HUDEP-2 (cell line): ENCODE measurements around the gene HBE1.

Experiments
- DNase-seq, 76 experiments: peaks; one replicate each; lab custom pipeline; 2025; ENCODE audit not compliant: unreplicated experiment in 76 of 76; lab: John Stamatoyannopoulos, UW

The HBE1 gene

DNA sequence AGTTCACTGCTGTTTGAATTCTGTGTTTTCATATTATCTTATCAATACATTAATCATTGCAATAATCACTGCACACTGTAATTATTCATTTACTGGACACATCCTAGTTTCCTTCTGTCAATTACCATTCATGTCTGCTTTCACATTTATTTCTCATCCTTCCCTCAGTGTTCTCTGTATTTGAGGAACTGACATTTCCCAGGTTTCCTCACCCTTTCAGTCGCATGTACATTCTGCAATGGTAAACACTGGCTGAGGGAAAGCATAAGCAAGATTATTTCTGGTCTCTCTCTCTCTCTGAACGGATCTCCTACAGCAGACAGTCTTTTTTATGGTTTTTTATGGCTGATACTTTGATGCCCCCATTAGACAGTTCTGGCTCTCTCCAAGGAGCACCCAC is 31.3 kb downstream of the HBE1 start:
- no peak for DNase-seq

DNA sequence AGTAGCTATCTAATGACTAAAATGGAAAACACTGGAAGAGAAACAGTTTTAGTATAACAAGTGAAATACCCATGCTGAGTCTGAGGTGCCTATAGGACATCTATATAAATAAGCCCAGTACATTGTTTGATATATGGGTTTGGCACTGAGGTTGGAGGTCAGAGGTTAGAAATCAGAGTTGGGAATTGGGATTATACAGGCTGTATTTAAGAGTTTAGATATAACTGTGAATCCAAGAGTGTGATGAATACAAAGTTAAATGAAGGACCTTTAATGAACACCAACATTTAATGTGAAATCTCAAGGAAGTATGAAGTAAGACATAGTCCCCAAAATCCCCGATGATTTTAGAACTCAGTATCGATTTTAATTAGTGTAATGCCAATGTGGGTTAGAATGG is 32.3 kb downstream of the HBE1 start:
- DNase-seq = no peak

DNA sequence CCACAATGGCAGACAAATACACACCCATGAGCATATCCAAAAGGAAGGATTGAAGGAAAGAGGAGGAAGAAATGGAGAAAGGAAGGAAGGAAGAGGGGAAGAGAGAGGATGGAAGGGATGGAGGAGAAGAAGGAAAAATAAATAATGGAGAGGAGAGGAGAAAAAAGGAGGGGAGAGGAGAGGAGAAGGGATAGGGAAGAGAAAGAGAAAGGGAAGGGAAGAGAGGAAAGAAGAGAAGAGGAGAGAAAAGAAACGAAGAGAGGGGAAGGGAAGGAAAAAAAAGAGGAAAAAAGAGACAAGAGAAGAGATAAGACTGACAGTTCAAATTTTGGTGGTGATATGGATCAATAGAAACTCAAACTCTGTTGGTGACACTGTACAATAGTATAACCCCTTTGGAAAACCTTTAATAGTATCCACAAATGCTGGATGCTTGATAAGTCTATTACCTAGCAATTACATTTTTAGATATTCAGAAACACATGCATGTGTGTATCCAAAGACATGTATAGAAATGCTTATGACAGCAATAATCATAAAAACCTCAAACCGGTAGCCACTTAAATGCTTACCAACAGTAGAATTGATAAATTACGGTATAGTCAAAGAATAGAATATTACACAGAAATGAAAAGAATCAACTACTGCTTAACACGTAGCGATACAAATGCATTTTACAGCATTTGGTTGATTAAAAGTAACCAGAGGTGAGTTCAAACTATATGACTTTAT is 34.2 kb downstream of the HBE1 start:
- no peak for DNase-seq

DNA sequence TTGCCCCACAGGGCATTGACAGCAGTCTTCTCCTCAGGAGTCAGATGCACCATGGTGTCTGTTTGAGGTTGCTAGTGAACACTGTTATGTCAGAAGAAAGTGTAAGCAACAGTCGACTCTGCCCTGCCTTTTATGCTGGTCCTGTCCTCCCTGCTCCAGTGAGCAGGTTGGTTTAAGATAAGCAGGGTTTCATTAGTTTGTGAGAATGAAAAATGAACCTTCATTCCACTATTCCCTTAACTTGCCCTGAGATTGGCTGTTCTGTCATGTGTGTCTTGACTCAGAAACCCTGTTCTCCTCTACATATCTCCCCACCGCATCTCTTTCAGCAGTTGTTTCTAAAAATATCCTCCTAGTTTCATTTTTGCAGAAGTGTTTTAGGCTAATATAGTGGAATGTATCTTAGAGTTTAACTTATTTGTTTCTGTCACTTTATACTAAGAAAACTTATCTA is 35.3 kb downstream of the HBE1 start, which contains the start of gene HBD:
HBD (minus strand) TSS at position 103 of the 454 bp plus-strand sequence; CDS start at position 53, 50 bp downstream.
- peak in 37 of 76 experiments; percentile 2 to 73 (median 39) for DNase-seq

DNA sequence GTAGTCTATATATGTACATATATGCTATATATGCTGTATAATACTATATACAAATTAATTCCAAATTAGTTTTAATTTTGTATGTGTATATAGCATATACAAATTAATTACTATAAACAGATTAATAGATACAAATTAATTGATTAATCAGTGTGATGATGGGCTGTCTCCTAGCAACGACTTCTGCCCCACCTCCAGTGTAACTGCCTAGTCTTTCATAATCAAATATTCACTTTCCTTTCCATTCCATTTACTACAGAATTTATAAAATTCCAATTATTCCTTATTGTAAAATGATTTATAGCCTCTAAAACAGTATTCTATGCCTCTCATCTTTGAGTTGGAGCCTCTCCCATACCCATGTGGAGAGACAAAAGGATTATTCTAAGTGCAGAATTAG is 36.4 kb downstream of the HBE1 start:
- no peak for DNase-seq

DNA sequence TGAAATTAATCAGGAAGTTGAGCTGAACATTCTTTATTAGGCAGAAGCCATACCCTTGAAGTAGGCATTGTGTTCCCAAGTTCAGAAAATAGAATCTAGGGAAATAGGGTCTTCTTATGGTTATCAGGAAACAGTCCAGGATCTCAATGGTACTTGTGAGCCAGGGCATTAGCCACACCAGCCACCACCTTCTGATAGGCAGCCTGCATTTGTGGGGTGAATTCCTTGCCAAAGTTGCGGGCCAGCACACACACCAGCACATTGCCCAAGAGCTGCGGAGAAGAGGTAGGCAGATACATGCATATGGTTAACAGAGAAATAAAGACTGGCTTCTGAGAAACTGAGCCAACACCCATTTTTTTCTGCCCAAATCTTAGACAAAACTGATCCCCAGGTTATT is 36.9 kb downstream of the HBE1 start:
- peak in 11 of 76 experiments; percentile 12 to 50 (median 34) for DNase-seq

DNA sequence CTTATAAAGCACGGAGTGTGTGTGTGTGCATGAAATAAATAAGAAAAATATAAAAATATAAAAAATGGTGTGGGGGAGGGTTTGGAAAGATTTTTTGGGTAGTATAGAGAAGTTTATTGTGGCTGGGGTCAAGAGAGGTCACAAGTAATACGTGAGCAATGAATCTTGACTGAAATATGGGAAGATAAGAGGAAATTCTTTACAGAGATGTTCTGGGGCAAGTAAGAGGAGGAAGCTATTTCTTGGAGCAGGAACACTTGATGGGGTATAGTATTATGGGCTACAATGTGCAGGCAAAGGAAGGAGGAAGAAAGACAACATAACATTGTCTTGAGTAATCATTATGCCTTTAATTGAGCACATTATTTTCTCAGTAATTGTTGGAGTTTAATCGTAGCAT is 37.6 kb downstream of the HBE1 start:
- DNase-seq = no peak

DNA sequence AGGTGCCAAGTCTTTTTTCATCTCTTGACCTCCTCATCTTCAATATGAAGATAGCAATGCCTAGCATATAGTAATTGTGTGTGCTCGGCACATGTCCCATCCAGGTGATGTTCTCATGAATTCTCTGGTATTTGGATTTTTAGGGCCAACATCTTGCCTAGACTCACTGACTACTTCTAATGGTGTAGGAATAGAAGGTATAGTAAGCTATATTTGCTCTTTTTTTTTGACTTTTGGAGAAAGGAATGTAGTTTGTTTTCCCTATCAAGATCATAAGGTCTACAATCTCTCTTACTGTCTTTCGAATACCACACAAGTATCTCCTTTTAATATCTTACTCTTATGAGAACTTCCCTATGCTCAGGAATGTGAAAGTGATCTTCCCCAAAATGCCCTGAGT is 38.6 kb downstream of the HBE1 start:
- DNase-seq = no peak

DNA sequence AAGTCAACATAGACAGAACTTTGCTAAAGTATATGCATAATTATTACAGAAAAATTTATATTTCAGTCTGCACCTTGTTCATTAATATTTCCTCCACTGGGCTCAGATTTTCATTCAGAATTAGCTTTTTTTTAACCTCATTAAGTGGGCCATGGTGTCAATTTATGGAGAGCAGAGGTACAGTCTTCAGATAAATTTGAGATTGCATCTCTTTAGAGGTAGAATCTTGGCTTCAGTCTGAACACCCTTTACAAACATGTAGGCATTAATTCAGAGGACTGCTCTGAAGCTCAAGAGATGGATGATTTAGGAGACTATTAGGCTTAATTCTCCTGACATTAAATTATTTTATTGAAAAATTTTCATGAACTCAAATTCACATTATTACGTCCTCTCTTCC is 39.5 kb downstream of the HBE1 start:
- DNase-seq = no peak

DNA sequence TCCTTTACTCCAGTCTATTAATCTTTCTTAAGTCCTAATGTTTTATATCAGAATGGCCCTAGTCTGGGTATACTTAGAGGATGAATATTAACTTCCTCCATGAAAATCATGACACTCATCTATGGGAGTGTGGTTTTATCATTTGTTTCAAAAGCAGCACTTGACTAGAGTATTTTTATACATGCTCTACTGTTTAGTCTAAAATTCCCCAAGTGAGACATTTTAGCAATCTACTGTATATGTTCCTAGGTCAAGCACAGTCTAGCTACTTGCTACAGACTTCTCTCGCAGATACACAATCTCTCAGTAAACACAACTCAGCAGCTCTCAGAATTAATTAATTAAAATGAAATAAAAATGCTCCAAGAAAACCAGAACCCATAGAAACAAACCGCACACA is 39.9 kb downstream of the HBE1 start:
- DNase-seq = no peak

DNA sequence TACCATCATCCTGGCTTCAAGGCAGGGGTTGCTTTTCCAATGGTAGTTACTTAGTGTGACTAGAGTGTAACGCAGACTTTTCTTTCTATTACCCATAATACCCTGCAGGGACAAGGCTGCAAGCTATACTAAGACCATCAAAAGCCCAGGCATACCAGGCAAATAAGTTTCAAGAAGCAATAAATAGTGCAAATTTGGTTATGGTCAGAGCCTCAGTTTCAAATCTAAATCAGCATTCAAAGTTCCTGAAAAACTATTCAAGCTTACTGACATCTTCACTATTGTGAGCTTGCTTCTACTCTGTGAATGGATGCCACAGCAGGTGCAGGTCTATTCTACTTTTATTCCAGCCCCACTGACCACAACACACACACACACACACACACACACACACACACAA is 40.4 kb downstream of the HBE1 start:
- no peak for DNase-seq

DNA sequence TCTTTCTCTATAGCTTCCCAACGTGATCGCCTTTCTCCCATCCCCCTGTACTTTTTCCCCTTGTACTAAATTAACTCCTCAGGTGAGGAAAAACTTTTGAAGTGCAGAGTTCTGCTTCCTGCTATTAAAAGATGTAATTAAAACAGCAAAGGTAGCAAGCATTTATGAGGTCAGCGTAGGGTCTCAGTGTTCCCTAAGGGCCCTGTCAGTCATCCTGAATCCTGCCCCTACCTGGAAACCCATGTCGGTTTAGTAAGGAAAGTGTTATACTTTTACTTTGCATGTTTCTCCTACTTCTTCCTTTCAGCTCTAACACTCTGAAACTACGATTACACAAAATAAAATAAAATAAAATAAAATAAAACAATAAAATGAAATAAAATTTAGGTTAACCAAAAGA is 41.6 kb downstream of the HBE1 start:
- DNase-seq = no peak

DNA sequence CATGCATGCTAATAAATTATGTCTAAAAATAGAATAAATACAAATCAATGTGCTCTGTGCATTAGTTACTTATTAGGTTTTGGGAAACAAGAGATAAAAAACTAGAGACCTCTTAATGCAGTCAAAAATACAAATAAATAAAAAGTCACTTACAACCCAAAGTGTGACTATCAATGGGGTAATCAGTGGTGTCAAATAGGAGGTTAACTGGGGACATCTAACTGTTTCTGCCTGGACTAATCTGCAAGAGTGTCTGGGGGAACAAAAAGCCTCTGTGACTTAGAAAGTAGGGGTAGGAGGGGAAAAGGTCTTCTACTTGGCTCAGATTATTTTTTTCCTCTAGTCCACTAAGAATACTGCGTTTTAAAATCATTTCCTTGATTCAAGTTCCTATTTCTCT is 42.1 kb downstream of the HBE1 start:
- peak in 5 of 76 experiments; percentile 9 to 42 (median 19) for DNase-seq

DNA sequence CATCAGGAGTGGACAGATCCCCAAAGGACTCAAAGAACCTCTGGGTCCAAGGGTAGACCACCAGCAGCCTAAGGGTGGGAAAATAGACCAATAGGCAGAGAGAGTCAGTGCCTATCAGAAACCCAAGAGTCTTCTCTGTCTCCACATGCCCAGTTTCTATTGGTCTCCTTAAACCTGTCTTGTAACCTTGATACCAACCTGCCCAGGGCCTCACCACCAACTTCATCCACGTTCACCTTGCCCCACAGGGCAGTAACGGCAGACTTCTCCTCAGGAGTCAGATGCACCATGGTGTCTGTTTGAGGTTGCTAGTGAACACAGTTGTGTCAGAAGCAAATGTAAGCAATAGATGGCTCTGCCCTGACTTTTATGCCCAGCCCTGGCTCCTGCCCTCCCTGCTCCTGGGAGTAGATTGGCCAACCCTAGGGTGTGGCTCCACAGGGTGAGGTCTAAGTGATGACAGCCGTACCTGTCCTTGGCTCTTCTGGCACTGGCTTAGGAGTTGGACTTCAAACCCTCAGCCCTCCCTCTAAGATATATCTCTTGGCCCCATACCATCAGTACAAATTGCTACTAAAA is 42.9 kb downstream of the HBE1 start, which contains the start of gene HBB:
HBB (minus strand) TSS at position 340 of the 579 bp plus-strand sequence; CDS start at position 290, 50 bp downstream.
- DNase-seq = peak in 71 of 76 experiments; percentile 10 to 97 (median 81)

DNA sequence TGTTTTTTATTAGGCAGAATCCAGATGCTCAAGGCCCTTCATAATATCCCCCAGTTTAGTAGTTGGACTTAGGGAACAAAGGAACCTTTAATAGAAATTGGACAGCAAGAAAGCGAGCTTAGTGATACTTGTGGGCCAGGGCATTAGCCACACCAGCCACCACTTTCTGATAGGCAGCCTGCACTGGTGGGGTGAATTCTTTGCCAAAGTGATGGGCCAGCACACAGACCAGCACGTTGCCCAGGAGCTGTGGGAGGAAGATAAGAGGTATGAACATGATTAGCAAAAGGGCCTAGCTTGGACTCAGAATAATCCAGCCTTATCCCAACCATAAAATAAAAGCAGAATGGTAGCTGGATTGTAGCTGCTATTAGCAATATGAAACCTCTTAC is 44.3 kb downstream of the HBE1 start:
- DNase-seq = peak in 71 of 76 experiments; percentile 20 to 85 (median 58)

DNA sequence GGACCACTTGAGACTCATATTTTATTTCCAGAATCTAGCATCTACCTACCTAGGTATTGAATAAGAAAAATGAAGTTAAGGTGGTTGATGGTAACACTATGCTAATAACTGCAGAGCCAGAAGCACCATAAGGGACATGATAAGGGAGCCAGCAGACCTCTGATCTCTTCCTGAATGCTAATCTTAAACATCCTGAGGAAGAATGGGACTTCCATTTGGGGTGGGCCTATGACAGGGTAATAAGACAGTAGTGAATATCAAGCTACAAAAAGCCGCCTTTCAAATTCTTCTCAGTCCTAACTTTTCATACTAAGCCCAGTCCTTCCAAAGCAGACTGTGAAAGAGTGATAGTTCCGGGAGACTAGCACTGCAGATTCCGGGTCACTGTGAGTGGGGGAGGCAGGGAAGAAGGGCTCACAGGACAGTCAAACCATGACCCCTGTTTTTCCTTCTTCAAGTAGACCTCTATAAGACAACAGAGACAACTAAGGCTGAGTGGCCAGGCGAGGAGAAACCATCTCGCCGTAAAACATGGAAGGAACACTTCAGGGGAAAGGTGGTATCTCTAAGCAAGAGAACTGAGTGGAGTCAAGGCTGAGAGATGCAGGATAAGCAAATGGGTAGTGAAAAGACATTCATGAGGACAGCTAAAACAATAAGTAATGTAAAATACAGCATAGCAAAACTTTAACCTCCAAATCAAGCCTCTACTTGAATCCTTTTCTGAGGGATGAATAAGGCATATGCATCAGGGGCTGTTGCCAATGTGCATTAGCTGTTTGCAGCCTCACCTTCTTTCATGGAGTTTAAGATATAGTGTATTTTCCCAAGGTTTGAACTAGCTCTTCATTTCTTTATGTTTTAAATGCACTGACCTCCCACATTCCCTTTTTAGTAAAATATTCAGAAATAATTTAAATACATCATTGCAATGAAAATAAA is 44.9 kb downstream of the HBE1 start:
- DNase-seq = peak in 59 of 76 experiments; percentile 12 to 94 (median 54)

DNA sequence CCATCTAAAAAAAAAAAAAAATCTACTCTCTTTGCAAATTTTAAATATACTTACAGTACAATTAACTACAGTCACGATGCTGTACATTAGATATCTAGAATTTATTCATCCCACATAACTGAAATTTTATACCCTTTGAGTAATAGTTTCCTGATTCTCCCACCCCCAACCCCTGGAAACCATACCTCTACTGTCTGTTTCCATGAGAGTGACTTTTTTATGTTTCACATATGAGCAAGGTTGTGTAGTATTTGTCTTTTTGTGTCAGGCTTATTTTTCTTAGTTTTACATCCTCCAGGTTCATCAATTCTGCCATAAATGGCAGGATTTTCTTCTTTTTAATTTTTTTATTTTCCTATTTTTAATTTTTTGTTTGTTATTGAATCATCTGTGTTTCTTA is 46.1 kb downstream of the HBE1 start:
- peak in 20 of 76 experiments; percentile 16 to 84 (median 57) for DNase-seq

DNA sequence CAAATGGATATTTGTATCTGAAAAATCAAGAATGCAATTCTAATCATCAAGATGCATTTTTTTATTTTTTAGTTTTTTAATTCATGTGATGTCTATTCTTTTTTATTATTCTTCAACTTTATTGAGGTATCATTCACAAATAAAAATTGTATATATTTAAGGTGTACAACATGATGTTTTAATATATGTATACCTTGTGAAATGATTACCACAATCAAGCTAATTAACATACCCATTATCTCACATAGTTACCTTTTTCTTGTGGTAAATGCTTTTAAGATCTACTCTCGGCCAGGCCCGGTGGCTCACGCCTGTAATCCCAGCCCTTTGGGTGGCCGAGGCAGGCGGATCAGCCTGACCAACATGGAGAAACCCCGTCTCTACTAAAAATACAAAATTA is 46.6 kb downstream of the HBE1 start:
- peak in 12 of 76 experiments; percentile 9 to 58 (median 26) for DNase-seq
